BE2C (cell line): Measurements from ENCODE around the gene IL3.
A peak's percentile ranks its signal among the peaks of the same experiment; 100 is the strongest.

Experiments
- DNase-seq: peaks from one replicate; pipeline ENCODE4 v3.0.0-alpha.2; 2020
- H3K27me3 ChIP-seq: fragments of 250-450 bp; sonication (Bioruptor Pico); 2 replicates; pipeline ENCODE4 v1.5.1; 2020; ENCODE audit warnings: mild to moderate bottlenecking
- H3K36me3 ChIP-seq: fragments of 250-450 bp; sonication (Bioruptor Pico); 2 replicates; pipeline ENCODE4 v1.5.1; 2020; ENCODE audit warnings: mild to moderate bottlenecking
- H3K4me1 ChIP-seq: fragments of 250-450 bp; sonication (Bioruptor Pico); 2 replicates; pipeline ENCODE4 v1.5.1; 2020
- H3K4me3 ChIP-seq: 2 replicates; pipeline ENCODE4 v1.5.1; 2011; ENCODE audit warnings: low read depth, low read length
- H3K9me3 ChIP-seq: fragments of 250-450 bp; sonication (Bioruptor Pico); 2 replicates; pipeline ENCODE4 v1.5.1; 2020
- TF ChIP-seq, protein P1 (sequence below): IDR thresholded peaks from 2 replicates; pipeline ENCODE4 v1.5.1; 2012; ENCODE audit warnings: mild to moderate bottlenecking, low read depth, low read length

The IL3 gene

DNA sequence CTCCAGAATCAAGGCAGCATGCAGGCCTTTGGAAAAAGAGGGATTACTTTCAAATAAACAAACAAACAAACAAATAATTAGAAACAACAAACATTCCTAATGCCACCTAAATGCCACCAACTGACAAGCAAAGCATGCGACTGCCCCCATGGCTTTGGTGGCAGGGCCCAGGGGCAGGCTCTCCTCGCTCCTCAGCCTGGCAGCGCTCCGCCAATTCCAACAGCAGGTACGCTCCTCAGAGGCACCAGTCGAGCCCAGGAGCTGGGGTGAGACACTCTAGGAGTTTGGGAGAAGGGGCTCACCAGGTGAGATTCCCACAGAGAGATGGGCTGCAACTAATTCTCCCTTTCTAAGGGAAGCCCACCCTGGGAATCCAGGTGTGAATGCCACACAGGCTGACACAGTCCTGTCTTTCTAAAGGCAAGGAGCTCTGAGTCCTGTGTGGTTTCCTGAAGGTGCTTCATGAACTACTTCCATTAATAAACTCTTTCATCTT is 41.0 kb downstream of the IL3 start:
- Histone ChIP-seq H3K9me3 (no peaks in the 10 kb centered on the region), H3K36me3 (no peaks in the 10 kb centered on the region), H3K27me3 (no peaks in the 10 kb centered on the region), H3K4me3 (no peak overlapping the region), H3K4me1 (peaks cover 29% of the 10 kb centered on the region)
- no peak for DNase-seq
- TF ChIP-seq, protein P1, sequence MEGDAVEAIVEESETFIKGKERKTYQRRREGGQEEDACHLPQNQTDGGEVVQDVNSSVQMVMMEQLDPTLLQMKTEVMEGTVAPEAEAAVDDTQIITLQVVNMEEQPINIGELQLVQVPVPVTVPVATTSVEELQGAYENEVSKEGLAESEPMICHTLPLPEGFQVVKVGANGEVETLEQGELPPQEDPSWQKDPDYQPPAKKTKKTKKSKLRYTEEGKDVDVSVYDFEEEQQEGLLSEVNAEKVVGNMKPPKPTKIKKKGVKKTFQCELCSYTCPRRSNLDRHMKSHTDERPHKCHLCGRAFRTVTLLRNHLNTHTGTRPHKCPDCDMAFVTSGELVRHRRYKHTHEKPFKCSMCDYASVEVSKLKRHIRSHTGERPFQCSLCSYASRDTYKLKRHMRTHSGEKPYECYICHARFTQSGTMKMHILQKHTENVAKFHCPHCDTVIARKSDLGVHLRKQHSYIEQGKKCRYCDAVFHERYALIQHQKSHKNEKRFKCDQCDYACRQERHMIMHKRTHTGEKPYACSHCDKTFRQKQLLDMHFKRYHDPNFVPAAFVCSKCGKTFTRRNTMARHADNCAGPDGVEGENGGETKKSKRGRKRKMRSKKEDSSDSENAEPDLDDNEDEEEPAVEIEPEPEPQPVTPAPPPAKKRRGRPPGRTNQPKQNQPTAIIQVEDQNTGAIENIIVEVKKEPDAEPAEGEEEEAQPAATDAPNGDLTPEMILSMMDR = no peak

- Histone ChIP-seq H3K27me3 (no peaks in the 10 kb centered on the region), H3K4me3 (no peak overlapping the region), H3K9me3 (no peaks in the 10 kb centered on the region), H3K36me3 (no peaks in the 10 kb centered on the region), H3K4me1 (peaks cover 29% of the 10 kb centered on the region)
- TF ChIP-seq, protein P1 = no peak
- DNase-seq = no peak
Observed at GRCh38 chr5:132102101-132102701, 41.7 kb downstream of the IL3 start.

DNA sequence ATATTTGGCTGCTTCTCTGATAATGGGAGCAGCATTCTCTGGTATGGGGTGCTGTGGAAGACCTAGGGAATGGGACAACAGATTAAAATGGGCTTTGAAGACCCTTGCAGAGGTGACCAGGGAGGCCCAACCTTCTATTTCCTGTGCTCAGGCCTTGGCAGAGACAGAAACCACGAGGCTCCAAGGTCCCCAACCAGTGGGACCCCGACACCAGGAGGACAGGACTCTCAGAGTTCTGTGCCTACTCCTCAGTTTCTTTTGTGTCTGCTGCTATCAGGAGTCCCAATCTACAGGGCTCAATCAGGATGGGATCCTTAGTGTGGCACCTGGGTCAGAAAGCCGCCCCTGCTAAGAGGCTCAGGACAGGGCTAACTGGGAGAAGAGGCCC is 42.5 kb downstream of the IL3 start:
- H3K4me1 ChIP-seq = peaks cover 29% of the 10 kb centered on the region
- H3K4me3 ChIP-seq = no peak overlapping the region
- H3K36me3 ChIP-seq = no peaks in the 10 kb centered on the region
- DNase-seq = no peak
- TF ChIP-seq, protein P1 = no peak
- H3K27me3 ChIP-seq = no peaks in the 10 kb centered on the region
- H3K9me3 ChIP-seq = no peaks in the 10 kb centered on the region

GRCh38 chr5:132103332-132103951 is 43.0 kb downstream of the IL3 start:
- H3K27me3 ChIP-seq = no peaks in the 10 kb centered on the region
- TF ChIP-seq, protein P1 = no peak
- peaks cover 29% of the 10 kb centered on the region for H3K4me1 ChIP-seq
- DNase-seq = peak; percentile 88
- no peaks in the 10 kb centered on the region for H3K36me3 ChIP-seq
- no peak overlapping the region for H3K4me3 ChIP-seq
- no peaks in the 10 kb centered on the region for H3K9me3 ChIP-seq

- Histone ChIP-seq H3K27me3 (no peaks in the 10 kb centered on the region), H3K36me3 (no peaks in the 10 kb centered on the region), H3K9me3 (no peaks in the 10 kb centered on the region), H3K4me3 (no peak overlapping the region), H3K4me1 (peaks cover 29% of the 10 kb centered on the region)
- TF ChIP-seq, protein P1 = no peak
- no peak for DNase-seq
Observed at GRCh38 chr5:132103969-132104391, 43.5 kb downstream of the IL3 start.

DNA sequence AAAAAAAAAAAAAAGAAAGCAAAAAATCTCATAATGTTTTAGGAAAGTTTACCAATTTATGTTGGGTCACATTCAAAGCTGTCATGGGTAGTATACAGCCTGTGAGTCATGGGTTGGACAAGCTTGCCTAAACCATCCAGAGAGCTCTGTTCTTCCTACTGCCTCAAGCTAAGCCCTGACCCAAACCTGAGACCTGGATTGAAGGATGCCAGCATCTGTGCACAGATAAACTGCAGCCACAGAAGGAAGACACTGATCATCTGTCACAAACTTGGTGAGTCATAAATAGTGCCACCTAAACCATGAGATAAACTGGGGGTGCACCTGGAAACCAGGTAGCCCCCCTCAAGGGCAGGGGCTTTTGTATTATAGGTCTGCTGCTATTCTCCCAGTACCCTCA is 44.1 kb downstream of the IL3 start:
- Histone ChIP-seq H3K4me3 (no peak overlapping the region), H3K4me1 (peaks cover 29% of the 10 kb centered on the region), H3K9me3 (no peaks in the 10 kb centered on the region), H3K36me3 (no peaks in the 10 kb centered on the region), H3K27me3 (no peaks in the 10 kb centered on the region)
- TF ChIP-seq, protein P1 = no peak
- no peak for DNase-seq
